GM12873 (cell line): ENCODE results near the gene PTPRD.

Experiments
- TF ChIP-seq, protein P1 (sequence below): IDR thresholded peaks from 2 replicates; pipeline ENCODE4 v1.5.1; 2012; ENCODE audit warnings: low read depth, mild to moderate bottlenecking, moderate library complexity, low read length, control low read depth; ENCODE audit not compliant: insufficient read depth; ENCODE audit errors: missing control alignments

Gene PTPRD

DNA sequence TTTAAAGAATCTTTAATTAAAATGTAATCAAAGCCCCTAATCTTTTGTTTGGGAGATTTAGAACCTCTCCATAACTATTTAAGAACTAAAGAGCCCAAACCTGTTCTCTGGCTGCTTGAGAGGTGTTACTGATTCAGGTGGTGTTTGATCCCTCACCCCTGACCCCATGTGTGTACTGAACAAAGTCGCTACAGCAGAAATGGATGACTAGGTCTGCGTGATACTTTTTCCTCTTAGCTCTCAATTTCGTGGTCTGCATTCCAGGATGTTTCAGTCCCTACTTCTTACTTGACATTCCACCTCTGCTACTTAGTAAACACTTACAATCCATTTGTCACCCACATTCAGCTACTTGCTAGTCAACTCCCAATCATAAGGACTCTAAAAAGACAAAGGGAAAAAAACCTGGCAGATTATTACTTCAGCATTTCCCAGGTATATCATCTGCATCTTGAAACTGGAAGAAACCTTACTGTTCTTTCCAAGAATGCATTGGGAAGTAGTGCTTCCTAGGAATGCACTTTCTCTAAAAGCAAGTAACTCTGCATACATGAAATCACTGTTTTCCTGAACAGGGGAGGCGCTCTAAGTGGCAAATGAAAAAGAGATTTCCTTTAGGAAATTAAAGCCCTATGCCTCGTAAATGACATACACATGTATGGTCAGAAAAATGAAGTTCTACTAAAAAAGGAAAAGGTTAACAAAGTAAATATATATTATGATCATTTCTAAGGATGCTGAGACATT, 1091.6 kb downstream of the PTPRD start:
- TF ChIP-seq, protein P1, sequence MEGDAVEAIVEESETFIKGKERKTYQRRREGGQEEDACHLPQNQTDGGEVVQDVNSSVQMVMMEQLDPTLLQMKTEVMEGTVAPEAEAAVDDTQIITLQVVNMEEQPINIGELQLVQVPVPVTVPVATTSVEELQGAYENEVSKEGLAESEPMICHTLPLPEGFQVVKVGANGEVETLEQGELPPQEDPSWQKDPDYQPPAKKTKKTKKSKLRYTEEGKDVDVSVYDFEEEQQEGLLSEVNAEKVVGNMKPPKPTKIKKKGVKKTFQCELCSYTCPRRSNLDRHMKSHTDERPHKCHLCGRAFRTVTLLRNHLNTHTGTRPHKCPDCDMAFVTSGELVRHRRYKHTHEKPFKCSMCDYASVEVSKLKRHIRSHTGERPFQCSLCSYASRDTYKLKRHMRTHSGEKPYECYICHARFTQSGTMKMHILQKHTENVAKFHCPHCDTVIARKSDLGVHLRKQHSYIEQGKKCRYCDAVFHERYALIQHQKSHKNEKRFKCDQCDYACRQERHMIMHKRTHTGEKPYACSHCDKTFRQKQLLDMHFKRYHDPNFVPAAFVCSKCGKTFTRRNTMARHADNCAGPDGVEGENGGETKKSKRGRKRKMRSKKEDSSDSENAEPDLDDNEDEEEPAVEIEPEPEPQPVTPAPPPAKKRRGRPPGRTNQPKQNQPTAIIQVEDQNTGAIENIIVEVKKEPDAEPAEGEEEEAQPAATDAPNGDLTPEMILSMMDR = no peak

DNA sequence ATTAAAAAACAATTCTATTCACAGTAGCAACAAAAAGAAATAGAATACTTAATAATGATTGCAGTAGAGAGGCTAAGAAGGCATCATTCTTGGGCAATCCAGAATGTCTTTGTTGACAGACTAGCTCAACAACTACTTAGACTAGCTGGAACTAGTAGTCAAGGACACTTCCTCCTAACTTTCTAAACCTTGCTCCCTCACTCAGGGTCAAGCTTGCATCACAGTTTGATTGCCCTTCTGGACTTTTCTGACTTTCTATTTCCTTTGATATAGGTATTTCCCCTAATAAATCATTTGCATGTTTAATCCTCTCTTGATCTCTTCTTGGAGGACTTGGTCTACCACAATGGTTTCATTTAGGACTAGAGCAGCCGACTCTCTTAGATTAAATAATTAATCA, 1107.9 kb downstream of the PTPRD start:
- TF ChIP-seq, protein P1 = no peak

DNA sequence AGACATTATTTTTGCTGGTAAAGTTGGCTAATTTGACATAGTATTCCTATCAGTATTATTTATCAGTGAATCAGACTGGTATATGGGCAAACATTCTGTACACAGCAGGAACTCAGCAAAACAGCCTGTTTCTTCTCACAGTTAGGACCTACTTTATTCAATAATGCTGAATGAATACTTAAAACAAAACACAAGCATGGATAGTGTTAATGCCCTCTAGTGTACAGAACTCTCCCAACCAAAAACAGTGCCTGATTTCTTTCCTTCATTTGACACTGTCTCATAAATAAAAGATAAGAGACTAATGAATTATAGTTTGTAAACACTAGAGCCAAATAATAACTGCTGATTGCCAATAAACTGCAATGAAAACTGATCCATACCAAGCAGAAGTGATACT, 1113.3 kb downstream of the PTPRD start:
- TF ChIP-seq, protein P1 = no peak

DNA sequence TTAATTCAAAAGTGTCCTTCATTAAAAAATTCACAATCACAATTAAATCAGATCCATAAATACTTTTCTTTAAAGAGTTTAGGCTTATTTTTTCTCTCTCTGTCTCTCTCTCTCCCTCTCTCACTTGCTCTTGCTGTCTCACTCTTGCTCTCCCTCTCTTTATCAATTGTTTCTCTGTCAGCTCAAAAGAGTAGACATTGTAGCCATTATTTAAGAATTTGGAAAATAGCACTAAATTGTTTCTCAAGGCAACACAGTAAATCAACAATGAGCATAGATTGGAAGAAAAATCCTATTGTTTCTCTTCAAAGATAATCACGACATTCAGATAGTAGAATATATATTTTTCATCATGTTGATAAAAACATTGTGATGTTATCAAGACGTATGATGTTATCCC, 1114.0 kb downstream of the PTPRD start:
- TF ChIP-seq, protein P1 = no peak

DNA sequence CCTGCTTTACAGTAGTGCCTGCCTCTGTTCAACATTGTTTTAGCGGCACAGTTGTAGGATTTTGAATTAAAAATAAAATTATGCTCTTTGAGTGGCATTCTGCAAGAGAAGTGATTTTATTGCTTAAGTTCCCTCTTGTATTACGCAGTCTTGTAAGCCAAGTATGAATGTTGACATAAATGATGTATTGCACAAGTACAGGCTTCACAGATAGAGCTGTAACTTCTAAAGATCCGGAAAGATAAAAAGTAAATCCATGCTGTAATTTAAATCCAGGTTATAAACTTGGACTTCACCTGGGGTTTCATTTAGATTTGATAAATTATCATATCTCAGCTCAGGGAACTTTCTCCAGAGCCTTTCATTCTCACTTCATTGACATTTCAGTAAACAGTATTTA, 1114.7 kb downstream of the PTPRD start:
- TF ChIP-seq, protein P1 = no peak

DNA sequence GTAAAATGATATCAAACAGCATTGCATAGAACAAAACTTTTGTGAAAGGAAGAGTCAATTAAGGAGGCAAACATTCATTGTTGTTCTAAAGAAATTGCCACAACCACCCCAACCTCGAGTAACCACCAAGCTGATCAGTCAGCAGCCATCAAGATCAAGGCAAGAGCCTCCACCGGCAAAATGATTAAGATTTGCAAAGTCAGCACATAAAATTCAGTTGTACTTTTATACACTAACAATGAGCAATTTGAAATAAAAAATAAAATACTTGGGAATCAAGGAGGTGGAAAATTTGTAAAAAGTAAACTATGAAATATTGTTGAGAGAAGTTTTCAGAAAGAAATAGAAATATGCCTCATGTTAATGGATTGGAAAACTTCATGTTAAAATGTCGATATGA, 1118.5 kb downstream of the PTPRD start:
- TF ChIP-seq, protein P1 = no peak

DNA sequence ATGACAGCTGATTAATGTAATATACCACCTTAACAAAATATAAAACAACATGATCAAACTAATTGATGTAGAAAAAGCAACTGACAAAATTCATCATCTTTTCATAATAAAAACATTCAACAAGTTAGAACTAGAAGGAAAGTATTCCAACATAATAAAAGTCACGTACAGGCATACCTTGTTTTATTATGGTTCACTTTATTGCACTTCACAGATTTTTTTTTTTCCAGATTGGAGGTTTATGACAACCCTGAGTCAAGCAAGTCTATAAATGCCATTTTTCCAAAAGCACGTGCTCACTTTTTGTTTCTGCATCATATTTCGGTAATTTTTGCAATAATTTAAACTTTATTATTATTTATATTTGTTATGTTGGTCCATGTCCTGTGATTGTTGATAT, 1120.3 kb downstream of the PTPRD start:
- TF ChIP-seq, protein P1 = no peak
